ENCODE data around the gene GRB10.
A peak's percentile ranks its signal among the peaks of the same experiment; 100 is the strongest.

GRB10 gene

DNA sequence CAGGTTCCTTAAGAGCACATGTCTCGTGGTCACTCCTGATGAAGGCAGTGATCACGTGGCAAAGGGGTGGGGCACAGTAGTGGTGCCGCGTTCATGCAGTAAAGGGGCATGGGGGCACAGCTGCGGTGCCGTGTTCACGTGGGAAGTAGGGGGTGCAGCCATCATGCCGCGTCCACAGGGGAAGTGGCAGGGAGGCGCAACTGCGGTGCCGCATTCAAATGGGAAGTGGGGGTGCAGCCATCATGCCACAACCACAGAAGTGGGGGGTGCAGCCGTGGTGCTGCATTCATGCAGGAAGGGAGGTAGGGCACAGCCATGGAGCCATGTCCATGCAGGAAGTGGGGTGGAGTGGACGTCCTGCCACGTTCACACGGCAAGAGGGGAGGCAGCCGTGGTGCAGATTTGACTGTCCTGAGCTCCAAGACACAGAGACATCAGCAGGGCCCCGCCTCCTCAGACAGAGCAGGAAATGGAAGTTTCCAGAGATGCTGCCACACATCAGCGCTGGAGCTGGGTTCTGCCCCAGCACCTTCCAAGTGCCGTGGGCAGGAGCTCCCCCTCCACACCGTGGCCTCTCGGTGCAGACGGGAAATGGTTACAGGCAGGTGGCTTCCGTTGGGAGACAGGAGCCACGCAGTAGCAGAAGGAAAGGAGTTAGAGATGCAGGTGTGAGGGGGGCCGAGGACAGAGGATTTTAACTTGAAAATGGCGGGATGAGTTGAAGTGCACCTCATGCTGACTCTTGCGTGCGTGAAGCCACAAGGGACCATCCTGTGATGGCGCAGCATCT, 122.5 kb downstream of the GRB10 start:
- Mint-ChIP-seq H3K4me3 (peak overlapping the region; percentile 86), H3K27ac (peak overlapping the region; percentile 93), H3K9me3 (no peaks in the 10 kb centered on the region), H3K27me3 (ENCODE audit: low read depth) (peaks cover 4% of the 10 kb centered on the region), H3K4me1 (ENCODE audit: low read depth) (peaks cover 53% of the 10 kb centered on the region), H3K36me3 (ENCODE audit: low read depth) (peaks cover 2% of the 10 kb centered on the region)
- DNase-seq (ENCODE audit: low spot score): peak; percentile 49

DNA sequence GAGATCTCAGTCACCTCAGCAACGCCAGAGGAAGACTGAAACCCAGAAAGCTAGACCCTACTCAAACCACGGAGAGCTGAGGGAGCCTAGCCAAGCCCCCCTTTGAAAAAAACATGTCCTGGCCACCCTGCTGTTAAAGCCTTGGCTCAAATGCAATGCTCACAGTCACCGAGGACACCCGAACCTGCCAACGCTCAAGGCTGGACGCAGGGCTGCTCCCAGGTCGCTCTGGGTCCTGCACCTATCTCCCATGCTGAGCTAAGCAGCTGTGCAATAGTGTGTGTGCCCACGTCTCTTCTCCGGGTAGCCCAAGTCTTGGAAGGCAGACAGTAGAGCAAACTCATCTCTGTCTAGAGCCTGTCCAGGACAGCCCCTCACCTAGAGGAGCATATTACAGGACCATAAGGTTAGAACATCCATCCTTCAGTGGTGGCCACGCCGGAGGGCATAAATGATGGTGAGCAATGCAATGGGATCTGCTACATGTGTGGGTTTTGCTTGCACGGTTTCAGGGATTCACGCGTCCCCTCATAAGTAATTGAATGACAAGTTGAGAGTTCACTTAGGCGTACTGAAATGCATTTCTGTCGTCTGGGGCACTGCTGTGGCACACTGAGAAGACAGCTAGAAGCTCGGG, 123.2 kb downstream of the GRB10 start:
- H3K27me3 Mint-ChIP-seq (ENCODE audit: low read depth): peaks cover 4% of the 10 kb centered on the region
- peaks cover 47% of the 10 kb centered on the region for H3K4me1 Mint-ChIP-seq (ENCODE audit: low read depth)
- peaks cover 2% of the 10 kb centered on the region for H3K36me3 Mint-ChIP-seq (ENCODE audit: low read depth)
- H3K9me3 Mint-ChIP-seq: no peaks in the 10 kb centered on the region
- no peak for DNase-seq (ENCODE audit: low spot score)
- H3K4me3 Mint-ChIP-seq: peak overlapping the region; percentile 86
- peak overlapping the region; percentile 93 for H3K27ac Mint-ChIP-seq

DNA sequence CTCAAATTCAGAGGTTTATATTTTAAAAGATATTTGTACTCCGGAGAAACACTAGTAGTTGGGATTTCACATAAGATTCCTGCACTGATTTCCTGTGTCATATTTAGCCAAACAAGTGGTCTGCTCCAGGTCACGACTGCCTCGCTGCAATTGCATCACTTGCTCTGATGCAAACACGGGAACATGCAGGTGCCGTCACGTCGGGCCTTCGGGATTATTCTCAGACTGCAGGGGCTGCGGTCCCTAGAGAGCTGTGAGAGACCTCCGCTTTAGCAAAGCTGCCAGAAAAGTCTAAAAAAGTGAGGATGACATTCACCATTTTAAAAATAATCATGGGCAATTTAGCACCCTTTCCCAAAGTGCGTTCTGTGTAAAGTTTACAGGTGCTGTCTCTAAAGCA, 124.0 kb downstream of the GRB10 start:
- H3K9me3 Mint-ChIP-seq: no peaks in the 10 kb centered on the region
- H3K27ac Mint-ChIP-seq: no peak overlapping the region
- H3K27me3 Mint-ChIP-seq (ENCODE audit: low read depth): peaks cover 4% of the 10 kb centered on the region
- H3K4me1 Mint-ChIP-seq (ENCODE audit: low read depth): peaks cover 42% of the 10 kb centered on the region
- DNase-seq (ENCODE audit: low spot score): no peak
- peaks cover 2% of the 10 kb centered on the region for H3K36me3 Mint-ChIP-seq (ENCODE audit: low read depth)
- H3K4me3 Mint-ChIP-seq: no peak overlapping the region

DNA sequence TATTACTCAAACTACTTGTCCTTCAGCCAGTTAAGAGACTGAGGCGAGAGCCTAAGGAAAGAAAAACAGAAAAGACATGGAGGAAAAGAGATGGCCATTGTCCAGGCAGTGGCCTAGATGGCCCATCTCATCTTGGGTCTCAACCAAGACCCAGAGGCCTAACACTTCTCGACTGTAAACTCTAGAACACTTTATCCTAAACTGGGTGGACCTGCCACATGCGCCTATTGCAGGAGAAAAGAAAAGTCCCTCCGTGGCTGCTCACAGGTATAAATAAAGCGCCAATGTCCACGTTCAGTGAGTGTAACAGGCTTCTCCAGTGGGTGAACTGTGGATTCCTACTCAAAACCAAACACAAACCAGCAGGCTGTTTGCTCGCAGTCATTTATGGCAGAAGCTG, 124.8 kb downstream of the GRB10 start:
- Mint-ChIP-seq H3K27ac (no peak overlapping the region), H3K4me3 (no peak overlapping the region), H3K27me3 (ENCODE audit: low read depth) (peaks cover 4% of the 10 kb centered on the region), H3K4me1 (ENCODE audit: low read depth) (peaks cover 36% of the 10 kb centered on the region), H3K9me3 (no peaks in the 10 kb centered on the region), H3K36me3 (ENCODE audit: low read depth) (peaks cover 2% of the 10 kb centered on the region)
- DNase-seq (ENCODE audit: low spot score): no peak

DNA sequence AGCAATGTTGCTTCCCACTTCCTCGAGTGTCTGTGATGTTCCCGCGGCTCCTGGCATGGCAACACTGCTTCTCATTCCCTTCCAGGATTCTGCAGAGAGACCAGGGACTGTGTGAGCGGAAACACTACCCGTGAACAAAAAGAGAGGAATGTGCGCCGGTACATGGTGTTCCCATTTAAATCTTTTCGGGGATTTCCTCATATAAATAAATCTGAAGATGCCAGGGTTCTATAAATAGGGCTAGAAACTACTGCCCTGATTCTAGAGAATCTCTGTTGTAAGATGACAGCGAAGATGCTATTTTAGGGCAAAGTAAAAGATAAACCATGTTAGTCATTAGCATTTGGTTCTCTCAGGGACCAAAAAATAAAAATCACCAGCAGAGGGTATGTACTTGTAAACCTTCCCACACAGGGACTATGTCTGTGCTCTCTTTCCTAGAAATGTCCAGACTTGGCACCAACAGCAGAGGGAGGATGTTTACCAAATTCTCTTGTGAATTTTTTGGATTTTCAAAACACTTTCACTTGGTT, 125.3 kb downstream of the GRB10 start:
- H3K27ac Mint-ChIP-seq: no peak overlapping the region
- H3K9me3 Mint-ChIP-seq: no peaks in the 10 kb centered on the region
- DNase-seq (ENCODE audit: low spot score): no peak
- no peak overlapping the region for H3K4me3 Mint-ChIP-seq
- H3K4me1 Mint-ChIP-seq (ENCODE audit: low read depth): peaks cover 31% of the 10 kb centered on the region
- H3K36me3 Mint-ChIP-seq (ENCODE audit: low read depth): peaks cover 2% of the 10 kb centered on the region
- peaks cover 5% of the 10 kb centered on the region for H3K27me3 Mint-ChIP-seq (ENCODE audit: low read depth)

DNA sequence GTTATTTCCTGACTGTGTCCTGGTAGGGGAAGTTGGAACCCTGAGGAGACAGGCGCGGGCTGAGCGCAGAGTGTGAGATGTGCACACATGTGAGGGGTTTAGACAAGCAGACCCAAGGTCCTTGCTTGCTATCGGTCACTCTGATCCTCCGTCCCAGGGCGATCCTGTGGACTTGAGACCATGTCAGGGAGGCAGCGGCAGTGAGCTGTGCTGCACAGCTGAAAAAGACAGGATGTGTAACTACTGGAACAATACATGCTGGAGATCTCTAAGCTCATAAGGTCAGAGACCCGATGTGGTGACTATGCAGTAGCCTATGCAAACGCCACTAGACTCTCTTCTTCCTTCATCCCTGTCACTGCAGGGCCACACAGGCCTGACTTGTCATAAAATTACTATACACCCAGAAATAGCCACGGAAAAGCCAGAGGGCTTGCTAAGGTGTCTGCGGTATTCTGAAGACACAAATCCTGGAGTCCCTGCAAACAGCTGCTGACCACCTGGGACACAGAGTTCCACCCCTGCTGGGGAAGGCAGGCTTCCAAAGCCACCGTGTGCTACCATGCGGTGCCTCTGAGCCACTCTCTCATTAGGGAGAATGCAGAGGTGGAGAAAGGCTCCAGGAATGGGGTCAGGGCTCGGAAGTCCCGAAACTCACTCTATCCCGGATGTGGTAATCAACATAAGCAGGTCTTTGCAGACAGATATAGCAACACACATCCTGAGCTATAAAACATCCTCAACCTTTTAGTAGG, 126.4 kb downstream of the GRB10 start:
- Mint-ChIP-seq H3K4me3 (no peak overlapping the region), H3K27me3 (ENCODE audit: low read depth) (peaks cover 7% of the 10 kb centered on the region), H3K36me3 (ENCODE audit: low read depth) (peaks cover 2% of the 10 kb centered on the region), H3K4me1 (ENCODE audit: low read depth) (peaks cover 22% of the 10 kb centered on the region), H3K27ac (no peak overlapping the region), H3K9me3 (no peaks in the 10 kb centered on the region)
- DNase-seq (ENCODE audit: low spot score): no peak

DNA sequence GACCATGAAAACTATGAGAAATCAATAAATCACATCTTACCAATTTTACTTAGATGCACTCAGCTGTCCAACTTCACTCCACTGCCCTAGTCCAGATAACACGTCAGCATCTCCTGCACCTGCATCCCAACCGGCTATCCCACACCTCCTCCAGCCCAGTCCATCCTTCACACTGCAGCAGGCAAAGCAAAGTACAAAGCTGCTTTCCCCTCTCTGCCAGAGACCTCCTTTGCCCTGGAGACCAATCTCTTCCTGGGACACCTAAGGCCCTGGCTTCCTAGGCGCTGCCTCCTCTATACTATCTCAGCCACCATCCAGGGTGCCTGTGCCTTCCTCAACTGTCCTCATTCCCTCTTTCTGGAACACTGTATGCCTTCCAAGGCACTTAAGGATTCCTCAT, 127.2 kb downstream of the GRB10 start:
- Mint-ChIP-seq H3K36me3 (ENCODE audit: low read depth) (peaks cover 2% of the 10 kb centered on the region), H3K27ac (no peak overlapping the region), H3K9me3 (no peaks in the 10 kb centered on the region), H3K4me1 (ENCODE audit: low read depth) (peaks cover 16% of the 10 kb centered on the region), H3K4me3 (no peak overlapping the region), H3K27me3 (ENCODE audit: low read depth) (peaks cover 8% of the 10 kb centered on the region)
- DNase-seq (ENCODE audit: low spot score): no peak

DNA sequence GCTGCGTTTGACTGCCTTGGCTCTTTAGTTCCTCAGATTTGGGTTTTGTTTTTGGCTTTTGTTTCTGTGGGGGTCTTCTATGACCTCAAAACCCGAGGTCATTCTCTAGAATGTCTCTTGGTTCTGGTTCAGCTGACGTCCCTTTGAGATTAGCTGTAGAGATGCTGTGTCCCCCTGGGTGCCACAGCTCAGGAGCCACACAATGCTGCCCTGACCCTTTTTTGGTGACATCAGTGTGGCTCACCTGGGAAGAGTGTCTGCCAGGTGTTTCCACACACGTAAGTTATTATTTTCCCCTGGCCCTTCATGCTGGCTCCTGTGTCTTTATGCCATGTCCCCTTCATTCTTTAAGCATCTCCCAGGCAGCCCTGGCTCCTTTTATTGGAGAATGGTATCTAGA, 127.7 kb downstream of the GRB10 start:
- Mint-ChIP-seq H3K4me1 (ENCODE audit: low read depth) (peaks cover 11% of the 10 kb centered on the region), H3K4me3 (no peak overlapping the region), H3K36me3 (ENCODE audit: low read depth) (no peaks in the 10 kb centered on the region), H3K9me3 (no peaks in the 10 kb centered on the region), H3K27me3 (ENCODE audit: low read depth) (peaks cover 13% of the 10 kb centered on the region), H3K27ac (no peak overlapping the region)
- DNase-seq (ENCODE audit: low spot score): no peak

DNA sequence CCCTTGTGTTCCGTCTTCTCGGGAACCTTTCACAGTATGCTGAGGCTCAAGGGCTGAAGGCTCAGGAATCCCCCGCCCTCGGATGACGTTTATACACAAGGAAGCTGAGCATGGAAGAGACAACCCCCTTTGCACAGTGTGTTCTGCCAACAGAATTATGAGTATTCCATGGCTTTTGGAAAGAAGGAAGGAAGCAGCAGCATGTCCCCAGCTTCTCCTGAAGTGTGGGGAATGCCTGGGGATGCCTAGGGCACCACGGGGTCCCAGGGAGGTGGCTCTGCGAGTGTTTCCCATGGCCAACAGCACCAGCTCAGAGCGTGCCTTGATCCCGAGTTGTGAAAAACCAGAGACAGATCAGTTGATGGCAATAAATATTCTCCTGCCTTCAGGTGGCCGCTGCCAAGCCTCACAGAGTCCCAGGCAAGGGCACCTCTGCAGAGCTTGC, 128.7 kb downstream of the GRB10 start:
- DNase-seq (ENCODE audit: low spot score): no peak
- H3K27me3 Mint-ChIP-seq (ENCODE audit: low read depth): peaks cover 13% of the 10 kb centered on the region

DNA sequence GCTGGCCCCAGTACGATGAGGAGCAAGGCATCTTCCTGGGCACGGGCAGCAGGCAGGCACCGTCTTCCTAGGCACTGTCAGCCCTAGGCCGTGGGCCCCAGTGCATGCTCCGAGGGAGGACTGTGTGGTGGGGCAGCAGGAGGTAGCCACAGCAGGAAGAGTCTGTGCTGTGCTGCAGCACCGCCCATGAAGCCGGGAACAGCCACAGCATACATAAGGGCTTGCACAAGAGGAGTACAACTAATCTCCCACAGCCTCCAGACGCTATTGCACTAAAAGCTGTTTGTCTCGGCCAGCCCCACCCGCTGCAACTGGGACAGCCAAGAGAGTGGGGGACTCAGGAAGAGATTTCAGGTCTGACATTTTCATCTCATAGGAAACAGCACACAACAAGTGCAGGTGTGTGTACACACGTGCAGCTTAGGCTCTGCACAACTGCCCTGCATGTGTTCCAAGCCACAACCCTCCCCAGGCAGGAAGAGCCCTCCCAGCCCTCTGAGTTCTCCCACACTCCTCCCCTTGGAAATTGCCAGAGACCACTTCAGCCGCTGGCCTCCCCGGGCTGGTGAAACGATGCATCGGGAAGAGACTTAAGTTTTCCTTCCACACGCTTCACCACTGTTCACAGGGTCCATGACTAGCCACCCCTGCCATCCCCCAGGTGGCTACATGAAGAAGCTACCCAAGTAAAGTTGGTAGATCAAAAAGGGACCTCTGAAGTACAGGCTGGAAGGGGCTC, 129.4 kb downstream of the GRB10 start:
- Mint-ChIP-seq H3K27ac (no peak overlapping the region), H3K4me1 (ENCODE audit: low read depth) (peaks cover 3% of the 10 kb centered on the region), H3K9me3 (no peaks in the 10 kb centered on the region), H3K27me3 (ENCODE audit: low read depth) (peaks cover 13% of the 10 kb centered on the region), H3K36me3 (ENCODE audit: low read depth) (no peaks in the 10 kb centered on the region), H3K4me3 (no peak overlapping the region)
- DNase-seq (ENCODE audit: low spot score): no peak

More for the DNA sequence above, 128.7 kb downstream of the GRB10 start:
- H3K9me3 Mint-ChIP-seq: no peaks in the 10 kb centered on the region
- no peaks in the 10 kb centered on the region for H3K36me3 Mint-ChIP-seq (ENCODE audit: low read depth)
- no peak overlapping the region for H3K4me3 Mint-ChIP-seq
- H3K27ac Mint-ChIP-seq: no peak overlapping the region
- H3K4me1 Mint-ChIP-seq (ENCODE audit: low read depth): peaks cover 3% of the 10 kb centered on the region

DNA sequence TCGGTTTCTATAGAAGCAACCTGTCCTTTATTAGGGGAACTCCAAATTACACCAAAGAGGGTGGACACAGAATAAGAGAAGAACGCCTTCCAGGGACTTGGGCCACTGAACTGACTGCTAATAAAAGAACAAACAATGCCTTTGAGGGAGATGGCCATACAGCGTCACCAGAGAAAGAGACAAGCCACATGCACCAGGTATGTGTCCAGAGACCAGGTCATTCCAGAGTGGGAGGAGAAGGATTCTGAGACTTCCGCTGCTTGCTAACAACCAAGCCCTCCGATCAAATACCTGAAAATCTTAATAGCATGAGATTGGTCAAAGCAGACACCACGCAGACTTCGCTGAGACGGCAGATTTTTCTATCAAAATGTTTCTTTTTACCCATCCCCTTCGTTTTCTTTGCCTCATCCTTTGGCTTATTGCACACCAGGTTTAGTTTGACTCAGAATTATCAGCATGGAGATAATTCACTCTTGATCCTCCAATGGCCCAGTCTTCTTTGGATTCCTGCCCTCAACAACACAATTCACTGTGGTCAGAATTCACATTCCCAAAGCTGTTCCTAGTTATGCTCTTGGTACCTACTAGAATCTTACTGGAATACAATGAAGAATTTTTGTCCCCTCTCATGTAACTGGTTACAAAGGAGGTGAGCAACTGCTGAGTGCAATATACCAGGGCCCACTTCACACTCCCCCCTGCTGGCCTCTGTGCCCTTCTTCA, 130.1 kb downstream of the GRB10 start:
- Mint-ChIP-seq H3K27me3 (ENCODE audit: low read depth) (peaks cover 13% of the 10 kb centered on the region), H3K4me3 (no peak overlapping the region), H3K9me3 (no peaks in the 10 kb centered on the region), H3K4me1 (ENCODE audit: low read depth) (peaks cover 3% of the 10 kb centered on the region), H3K27ac (no peak overlapping the region), H3K36me3 (ENCODE audit: low read depth) (no peaks in the 10 kb centered on the region)
- no peak for DNase-seq (ENCODE audit: low spot score)

DNA sequence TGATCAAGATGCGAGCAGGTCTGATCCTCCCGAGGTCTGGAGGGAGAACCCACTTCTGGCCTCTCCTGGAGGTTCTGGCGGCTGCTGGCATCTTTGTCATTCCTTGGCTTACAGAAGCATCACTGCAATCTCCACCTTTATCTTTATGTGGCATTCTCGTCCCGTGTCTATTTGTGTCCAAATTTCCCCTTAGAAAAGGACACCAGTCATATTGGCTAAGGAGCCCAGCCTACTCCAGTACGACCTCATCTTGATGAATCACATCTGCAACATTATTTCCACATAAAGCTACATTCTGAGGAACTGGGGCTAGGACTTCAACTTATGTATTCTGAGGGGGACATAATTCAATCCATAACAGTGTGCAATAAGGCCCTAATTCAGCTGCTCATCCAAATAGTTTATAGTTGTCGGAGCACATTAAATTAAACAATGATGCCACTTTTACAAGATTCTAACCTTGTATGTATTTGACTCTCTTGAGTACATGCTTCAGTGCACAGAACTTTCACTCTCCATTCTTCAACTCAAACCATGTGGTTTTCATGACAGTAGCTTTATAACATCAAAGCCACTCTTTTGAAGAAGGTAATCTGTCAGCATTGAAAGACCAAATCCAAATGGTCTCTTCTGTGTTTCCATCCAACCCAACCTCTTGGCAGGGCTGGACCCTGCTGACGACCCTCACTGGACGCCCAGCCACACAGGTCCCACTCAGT, 131.3 kb downstream of the GRB10 start:
- Mint-ChIP-seq H3K27ac (no peak overlapping the region), H3K36me3 (ENCODE audit: low read depth) (no peaks in the 10 kb centered on the region), H3K27me3 (ENCODE audit: low read depth) (peaks cover 13% of the 10 kb centered on the region), H3K9me3 (no peaks in the 10 kb centered on the region), H3K4me1 (ENCODE audit: low read depth) (peaks cover 3% of the 10 kb centered on the region), H3K4me3 (no peak overlapping the region)
- DNase-seq (ENCODE audit: low spot score): no peak

Measured in T-helper 2 cell treated with Interferon-gamma antibody and Interleukin-4, amounts not matched to agents 5 μg/mL and 100 μg/mL, for 36 hours (primary cell).